Breast epithelium (tissue), 4 donors: Measurements from ENCODE around the gene DRD4. TPM values are rescaled to one million over a fixed set of nuclear protein-coding genes. Genes with fewer than 3 reads are reported as not detected.
"Not testable (repeated sequence)": the region's sequence is repeated elsewhere in the genome, so short reads cannot be mapped to it uniquely, and the experiment has no call there.

ENCODE experiments used
- DNase-seq, 2 donors: peaks; one replicate each; pipeline ENCODE4 v3.0.0-alpha.2; 2019; ENCODE audit warnings: low spot score in 2 of 2
- H3K27ac ChIP-seq, 2 donors: fragments of 200-600 bp; sonication (generic) in 1 of 2; one replicate each; pipeline ENCODE4 v1.5.1; 2016 to 2019; ENCODE audit warnings: mild to moderate bottlenecking in 1 of 2
- H3K27me3 ChIP-seq, 2 donors: fragments of 200-600 bp; sonication (generic) in 1 of 2; one replicate each; pipeline versions ENCODE4 v1.5.1 to v1.6.0; 2017 to 2019; ENCODE audit warnings: control low read depth in 1 of 2, mild to moderate bottlenecking in 1 of 2
- H3K36me3 ChIP-seq: fragments of 200-600 bp; one replicate; pipeline ENCODE4 v1.5.1; 2019
- H3K4me1 ChIP-seq, 2 donors: fragments of 200-600 bp; sonication (generic); one replicate each; pipeline ENCODE4 v1.5.1; 2016 to 2019; ENCODE audit warnings: control low read depth in 1 of 2
- H3K4me3 ChIP-seq, 3 donors: fragments of 200-600 bp; sonication (generic); 1 replicate in 2 of 3; 2 replicates in 1 of 3; pipeline ENCODE4 v1.5.1; 2016 to 2019; ENCODE audit warnings: mild to moderate bottlenecking in 3 of 3, moderate library complexity in 2 of 3
- H3K9me3 ChIP-seq, 2 donors: fragments of 200-600 bp; sonication (generic) in 1 of 2; one replicate each; pipeline ENCODE4 v1.5.1; 2016 to 2019; ENCODE audit warnings: control low read depth in 1 of 2
- POLR2A ChIP-seq: fragments of 450-650 bp; IDR thresholded peaks from one replicate; pipeline ENCODE4 v1.6.1; 2016; ENCODE audit warnings: antibody characterized with exemption, mild to moderate bottlenecking, moderate library complexity
- POLR2AphosphoS5 ChIP-seq, 3 donors: sonication (generic); formaldehyde crosslinking; IDR thresholded peaks; one replicate each; pipeline ENCODE4 v1.6.1; 2017; ENCODE audit warnings: antibody characterized with exemption in 3 of 3
- intact Hi-C: fragments of 100-400 bp; cut with DNase I; formaldehyde crosslinking; loops from one replicate; pipeline ENCODE4 v1.15.1; 2023; ENCODE audit warnings: low total_unique reads
- total RNA-seq, 3 donors: library from RNA; depleted of rRNA; stranded (reverse); fragments of >200 nt; gene quantifications; one replicate each; pipeline ENCODE4 v1.1.0, GENCODE V29; 2016
- TF ChIP-seq, protein P1 (sequence below), 3 donors: fragments of 450-650 bp; IDR thresholded peaks; one replicate each; pipeline ENCODE4 v1.5.1; 2016 to 2017; ENCODE audit warnings: antibody characterized with exemption in 3 of 3, mild to moderate bottlenecking in 3 of 3, moderate library complexity in 3 of 3

Gene DRD4
- total RNA-seq, 3 donors from 2014 or later, result 0.29 TPM; not detected in 2

DNA sequence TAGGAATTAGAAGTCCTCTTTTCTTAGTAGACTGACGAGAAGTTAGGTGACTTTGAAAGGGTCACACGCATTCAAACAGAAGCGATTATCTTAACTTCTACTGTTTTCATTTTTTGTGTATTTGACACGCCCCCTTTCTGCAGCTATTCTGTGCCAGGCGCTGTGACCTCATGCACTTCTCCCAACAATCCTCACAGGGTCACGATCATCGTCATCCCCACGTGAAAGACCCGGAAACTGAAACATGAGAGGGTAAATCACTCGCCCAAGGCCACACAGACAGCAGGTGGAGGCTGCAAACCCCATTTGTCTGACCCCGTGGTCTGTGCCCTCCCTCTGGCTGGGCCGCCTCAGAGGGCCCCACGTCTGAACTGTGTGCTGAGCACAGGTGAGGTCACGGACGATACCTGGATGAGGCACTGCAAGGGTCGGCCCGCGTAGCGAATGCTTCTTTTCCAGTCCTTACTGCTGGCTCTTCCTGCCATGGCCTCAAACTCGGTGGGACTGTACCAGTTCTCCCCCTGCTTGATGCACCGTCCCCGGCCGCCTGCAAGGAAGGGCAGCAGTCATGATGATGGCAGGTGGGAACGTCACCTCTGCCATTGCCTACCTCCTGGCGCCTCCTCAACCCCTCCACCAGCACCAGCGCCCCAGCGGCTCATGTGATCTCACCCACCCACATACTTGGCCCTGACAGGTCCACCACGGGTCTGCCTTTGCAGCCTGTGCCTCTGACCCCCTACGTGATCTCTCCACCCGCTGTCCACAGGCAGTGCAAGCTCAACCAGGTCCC is 49.6 kb downstream of the DRD4 start:
- intact Hi-C loops, result no loop called here
- no peak for DNase-seq
- TF ChIP-seq POLR2AphosphoS5 (IDR thresholded peaks at IDR 0.05) (no peak), POLR2A (no peak)
- TF ChIP-seq, protein P1, sequence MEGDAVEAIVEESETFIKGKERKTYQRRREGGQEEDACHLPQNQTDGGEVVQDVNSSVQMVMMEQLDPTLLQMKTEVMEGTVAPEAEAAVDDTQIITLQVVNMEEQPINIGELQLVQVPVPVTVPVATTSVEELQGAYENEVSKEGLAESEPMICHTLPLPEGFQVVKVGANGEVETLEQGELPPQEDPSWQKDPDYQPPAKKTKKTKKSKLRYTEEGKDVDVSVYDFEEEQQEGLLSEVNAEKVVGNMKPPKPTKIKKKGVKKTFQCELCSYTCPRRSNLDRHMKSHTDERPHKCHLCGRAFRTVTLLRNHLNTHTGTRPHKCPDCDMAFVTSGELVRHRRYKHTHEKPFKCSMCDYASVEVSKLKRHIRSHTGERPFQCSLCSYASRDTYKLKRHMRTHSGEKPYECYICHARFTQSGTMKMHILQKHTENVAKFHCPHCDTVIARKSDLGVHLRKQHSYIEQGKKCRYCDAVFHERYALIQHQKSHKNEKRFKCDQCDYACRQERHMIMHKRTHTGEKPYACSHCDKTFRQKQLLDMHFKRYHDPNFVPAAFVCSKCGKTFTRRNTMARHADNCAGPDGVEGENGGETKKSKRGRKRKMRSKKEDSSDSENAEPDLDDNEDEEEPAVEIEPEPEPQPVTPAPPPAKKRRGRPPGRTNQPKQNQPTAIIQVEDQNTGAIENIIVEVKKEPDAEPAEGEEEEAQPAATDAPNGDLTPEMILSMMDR (IDR thresholded peaks at IDR 0.05), result no peak
- H3K4me1 ChIP-seq, result no peaks in the 10 kb centered on the region
- H3K4me3 ChIP-seq, result no peak overlapping the region
- no peak overlapping the region for H3K27ac ChIP-seq
- H3K27me3 ChIP-seq, result no peaks in the 10 kb centered on the region
- no peaks in the 10 kb centered on the region for H3K9me3 ChIP-seq
- H3K36me3 ChIP-seq, result no peaks in the 10 kb centered on the region

DNA sequence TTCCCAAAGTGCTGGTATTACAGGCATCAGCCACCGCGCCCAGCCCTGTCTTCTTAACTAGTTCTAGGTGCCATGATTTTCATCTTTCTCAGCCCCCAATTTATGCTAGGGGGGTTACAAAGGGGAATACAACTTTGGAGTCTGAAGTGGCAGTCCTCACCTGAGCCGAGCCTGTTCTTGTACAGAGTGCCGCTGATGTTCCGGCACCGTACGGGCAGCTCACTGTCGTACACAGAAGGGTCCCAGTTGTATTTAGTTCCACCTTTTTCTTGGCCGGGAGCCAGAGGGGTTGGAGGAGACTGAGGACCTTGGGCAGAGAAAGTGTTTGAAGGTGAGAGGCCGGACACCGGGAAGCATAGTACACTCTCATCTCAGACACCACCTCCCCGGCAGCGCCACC is 50.7 kb downstream of the DRD4 start:
- H3K36me3 ChIP-seq, result no peaks in the 10 kb centered on the region
- no peaks in the 10 kb centered on the region for H3K9me3 ChIP-seq
- intact Hi-C loops, result no loop called here
- H3K4me1 ChIP-seq, result no peaks in the 10 kb centered on the region
- no peak for DNase-seq
- TF ChIP-seq POLR2AphosphoS5 (IDR thresholded peaks at IDR 0.05) (no peak), POLR2A (no peak)
- TF ChIP-seq, protein P1 (IDR thresholded peaks at IDR 0.05), result no peak
- H3K27me3 ChIP-seq, result no peaks in the 10 kb centered on the region
- H3K27ac ChIP-seq, result no peak overlapping the region
- no peak overlapping the region for H3K4me3 ChIP-seq

DNA sequence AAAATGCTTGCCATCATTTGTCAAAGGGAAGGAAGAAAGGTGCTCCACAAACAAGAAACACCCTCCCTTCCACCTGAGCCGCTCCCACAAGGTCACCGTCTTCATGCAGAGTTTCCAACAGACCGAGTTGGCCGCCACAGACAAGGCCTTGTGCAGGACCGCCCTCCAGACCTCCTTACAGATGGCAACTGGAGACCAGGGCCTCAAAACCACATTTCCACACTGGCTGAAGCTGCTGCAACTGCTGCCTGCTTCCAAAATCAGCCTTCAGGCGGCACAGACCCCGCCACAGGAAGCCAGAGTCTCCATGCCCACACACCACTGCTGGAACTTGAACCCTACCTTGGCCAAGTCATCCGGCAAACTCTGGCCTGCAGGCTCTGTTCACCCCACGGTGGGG is 51.6 kb downstream of the DRD4 start:
- Histone ChIP-seq H3K4me3 (no peak overlapping the region), H3K27me3 (no peaks in the 10 kb centered on the region), H3K4me1 (peaks cover 5 to 9% of the 10 kb centered on the region in 2 donors), H3K9me3 (no peaks in the 10 kb centered on the region), H3K27ac (no peak overlapping the region), H3K36me3 (no peaks in the 10 kb centered on the region)
- no peak for DNase-seq
- TF ChIP-seq POLR2AphosphoS5 (IDR thresholded peaks at IDR 0.05) (no peak), POLR2A (no peak)
- TF ChIP-seq, protein P1 (IDR thresholded peaks at IDR 0.05), result no peak
- intact Hi-C loops, result no loop called here

DNA sequence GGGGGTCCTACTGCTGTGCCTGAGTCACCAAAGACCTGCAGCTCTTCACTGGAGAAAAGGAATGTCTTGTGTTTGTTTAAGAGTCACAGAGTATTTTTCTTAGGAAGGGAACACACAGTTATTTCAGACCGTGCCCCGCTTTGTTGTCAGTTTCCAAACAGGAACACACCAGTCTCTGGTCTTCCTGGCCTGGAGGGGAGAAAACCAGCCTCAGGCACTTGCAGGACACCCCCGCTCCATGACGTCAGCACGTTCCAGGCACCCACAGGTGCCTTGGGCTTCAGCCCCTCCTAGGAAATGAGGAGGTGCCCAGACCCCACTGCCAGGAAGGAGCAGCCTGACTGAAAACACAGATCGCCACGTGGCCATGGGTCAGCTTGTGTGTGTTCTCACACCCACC is 52.6 kb downstream of the DRD4 start:
- Histone ChIP-seq H3K4me3 (no peak overlapping the region), H3K4me1 (peaks cover 8 to 17% of the 10 kb centered on the region in 2 donors), H3K27ac (peak overlapping the region in 1 of 2 donors; percentile 33), H3K9me3 (no peaks in the 10 kb centered on the region), H3K27me3 (no peaks in the 10 kb centered on the region), H3K36me3 (no peaks in the 10 kb centered on the region)
- no peak for DNase-seq
- intact Hi-C loops, result no loop called here
- TF ChIP-seq, protein P1 (IDR thresholded peaks at IDR 0.05), result no peak
- no peak for TF ChIP-seq POLR2A
- no peak for TF ChIP-seq POLR2AphosphoS5 (IDR thresholded peaks at IDR 0.05)

DNA sequence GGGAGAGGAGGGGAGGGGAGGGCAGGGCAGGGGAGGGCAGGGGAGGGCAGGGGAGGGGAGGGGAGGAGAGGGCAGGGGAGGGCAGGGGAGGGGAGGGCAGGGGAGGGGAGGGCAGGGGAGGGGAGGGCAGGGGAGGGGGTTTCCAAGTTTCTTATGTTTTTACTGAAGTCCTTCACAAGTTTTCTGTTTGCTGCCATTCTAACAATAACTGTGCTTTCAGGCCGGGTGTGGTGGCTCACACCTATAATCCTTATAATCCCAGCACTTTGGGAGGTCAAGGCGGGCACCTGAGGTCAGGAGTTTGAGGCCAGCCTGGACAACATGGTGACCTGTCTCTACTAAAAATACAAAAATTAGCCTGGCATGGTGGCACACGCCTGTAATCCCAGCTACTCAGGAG is 53.2 kb downstream of the DRD4 start:
- H3K27ac ChIP-seq, intact Hi-C loops, H3K4me3 ChIP-seq, DNase-seq, H3K36me3 ChIP-seq, H3K9me3 ChIP-seq, H3K27me3 ChIP-seq: not testable (repeated sequence)
- H3K4me1 ChIP-seq, result peaks cover 8 to 17% of the 10 kb centered on the region in 2 donors

Other genes with a start within 250 kb of the DRD4 start
- 10 to 100 TPM in 2 of 3 donors, under 1 TPM in 1; 0.32 to 60.9 (median 36.7) TPM for gene PKP3, start 243.1 kb upstream of the DRD4 start, total RNA-seq
- 10 to 100 TPM; 37.3 to 49.8 (median 46.5) TPM for gene SIGIRR, start 222.3 kb upstream of the DRD4 start, total RNA-seq
- gene ANO9, start 195.3 kb upstream of the DRD4 start, total RNA-seq, result 10 to 100 TPM in 1 of 3 donors, 1 to 10 TPM in 1, under 1 TPM in 1; 0.32 to 14.2 (median 9.8) TPM
- gene PTDSS2, start 187.0 kb upstream of the DRD4 start, total RNA-seq, result 10 to 100 TPM; 23.8 to 53.7 (median 33.1) TPM
- gene RNH1, start 130.0 kb upstream of the DRD4 start, total RNA-seq, result 100 to 1,000 TPM; 139 to 249 (median 209) TPM
- gene HRAS, start 101.7 kb upstream of the DRD4 start, total RNA-seq, result 10 to 100 TPM; 33.2 to 50.1 (median 33.4) TPM
- gene LRRC56, start 99.7 kb upstream of the DRD4 start, total RNA-seq, result 1 to 10 TPM in 2 of 3 donors, under 1 TPM in 1; 0.16 to 1.6 (median 1.3) TPM
- 1 to 10 TPM; 2.6 to 6.1 (median 5.2) TPM for gene LMNTD2, start 76.5 kb upstream of the DRD4 start, total RNA-seq
- gene RASSF7, start 76.3 kb upstream of the DRD4 start, total RNA-seq, result 10 to 100 TPM in 2 of 3 donors, 1 to 10 TPM in 1; 7.5 to 58.5 (median 33.1) TPM
- 10 to 100 TPM; 18.6 to 22.1 (median 21.3) TPM for gene PHRF1, start 60.8 kb upstream of the DRD4 start, total RNA-seq
- gene IRF7, start 21.3 kb upstream of the DRD4 start, total RNA-seq, result 10 to 100 TPM; 13.3 to 29.9 (median 27.9) TPM
- gene CDHR5, start 12.3 kb upstream of the DRD4 start, total RNA-seq, result 1 to 10 TPM in 1 of 3 donors, not detected in 2; 6.2 TPM
- gene SCT, start 10.1 kb upstream of the DRD4 start, total RNA-seq, result not detected
- gene DEAF1, start 58.0 kb downstream of the DRD4 start, total RNA-seq, result 10 to 100 TPM; 25.3 to 42.6 (median 39.8) TPM
- 10 to 100 TPM; 25.9 to 51.8 (median 29.1) TPM for gene TMEM80, start 58.5 kb downstream of the DRD4 start, total RNA-seq
- gene EPS8L2, start 69.0 kb downstream of the DRD4 start, total RNA-seq, result 100 to 1,000 TPM in 2 of 3 donors, 1 to 10 TPM in 1; 6.1 to 151 (median 115) TPM
- gene TALDO1, start 110.2 kb downstream of the DRD4 start, total RNA-seq, result 100 to 1,000 TPM; 137 to 239 (median 141) TPM
- 10 to 100 TPM in 2 of 3 donors, 1 to 10 TPM in 1; 9.9 to 17.4 (median 16.4) TPM for gene GATD1, start 140.2 kb downstream of the DRD4 start, total RNA-seq
- gene CEND1, start 152.8 kb downstream of the DRD4 start, total RNA-seq, result not detected
- 10 to 100 TPM in 1 of 3 donors, 1 to 10 TPM in 2; 2.7 to 11.5 (median 4.7) TPM for gene SLC25A22, start 161.0 kb downstream of the DRD4 start, total RNA-seq
- gene PIDD1, start 168.0 kb downstream of the DRD4 start, total RNA-seq, result 10 to 100 TPM; 10.2 to 17.3 (median 16.7) TPM
- gene RPLP2, start 172.7 kb downstream of the DRD4 start, total RNA-seq, result 1,000 to 10,000 TPM in 2 of 3 donors, 100 to 1,000 TPM in 1; 583 to 1,665 (median 1,093) TPM
- 100 to 1,000 TPM; 103 to 266 (median 109) TPM for gene PNPLA2, start 181.6 kb downstream of the DRD4 start, total RNA-seq
- 100 to 1,000 TPM in 1 of 3 donors, 10 to 100 TPM in 2; 14.7 to 152 (median 86.2) TPM for gene CRACR2B, start 190.7 kb downstream of the DRD4 start, total RNA-seq
- gene CD151, start 195.7 kb downstream of the DRD4 start, total RNA-seq, result 100 to 1,000 TPM; 209 to 847 (median 343) TPM
- gene POLR2L, start 205.3 kb downstream of the DRD4 start, total RNA-seq, result 100 to 1,000 TPM in 1 of 3 donors, 10 to 100 TPM in 2; 51.8 to 126 (median 96.7) TPM
- gene TSPAN4, start 205.6 kb downstream of the DRD4 start, total RNA-seq, result 100 to 1,000 TPM in 2 of 3 donors, 10 to 100 TPM in 1; 72.4 to 217 (median 107) TPM